ENCODE results near the gene ANTXR1.

Gene ANTXR1

GRCh38 chr2:69003731-69004130 is 9.2 kb upstream of the ANTXR1 start:
- DNase-seq (ENCODE audit: low read depth in 2 of 3, low spot score in 1 of 3) = no peak

DNA sequence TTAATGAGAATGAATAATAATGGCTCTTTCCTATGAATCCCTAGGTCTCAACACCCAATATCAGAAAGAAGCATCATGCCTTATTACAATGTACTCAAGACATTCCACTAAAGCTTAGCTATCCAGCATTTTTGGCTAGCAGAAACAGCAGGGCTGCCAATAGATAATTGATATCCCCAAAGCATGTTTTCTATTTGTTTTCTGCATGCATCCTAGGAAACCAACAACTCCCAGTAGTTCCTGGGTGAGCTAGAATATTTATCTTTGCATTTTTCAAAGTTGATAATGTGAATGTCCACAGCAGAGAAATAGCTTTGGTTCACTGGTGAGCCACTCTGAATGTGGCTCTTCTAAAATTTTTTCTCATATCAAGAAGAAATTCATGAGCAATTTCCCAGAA is 5.8 kb upstream of the ANTXR1 start:
- DNase-seq (ENCODE audit: low read depth in 2 of 3, low spot score in 1 of 3) = no peak

GRCh38 chr2:69007603-69008002 is 5.4 kb upstream of the ANTXR1 start:
- DNase-seq (ENCODE audit: low read depth in 2 of 3, low spot score in 1 of 3) = no peak

GRCh38 chr2:69010437-69011194 is 2.4 kb upstream of the ANTXR1 start:
- DNase-seq (ENCODE audit: low read depth in 2 of 3, low spot score in 1 of 3) = no peak

- no peak for DNase-seq (ENCODE audit: low read depth in 2 of 3, low spot score in 1 of 3)
Observed at GRCh38 chr2:69011611-69012157, 1.3 kb upstream of the ANTXR1 start.

DNA sequence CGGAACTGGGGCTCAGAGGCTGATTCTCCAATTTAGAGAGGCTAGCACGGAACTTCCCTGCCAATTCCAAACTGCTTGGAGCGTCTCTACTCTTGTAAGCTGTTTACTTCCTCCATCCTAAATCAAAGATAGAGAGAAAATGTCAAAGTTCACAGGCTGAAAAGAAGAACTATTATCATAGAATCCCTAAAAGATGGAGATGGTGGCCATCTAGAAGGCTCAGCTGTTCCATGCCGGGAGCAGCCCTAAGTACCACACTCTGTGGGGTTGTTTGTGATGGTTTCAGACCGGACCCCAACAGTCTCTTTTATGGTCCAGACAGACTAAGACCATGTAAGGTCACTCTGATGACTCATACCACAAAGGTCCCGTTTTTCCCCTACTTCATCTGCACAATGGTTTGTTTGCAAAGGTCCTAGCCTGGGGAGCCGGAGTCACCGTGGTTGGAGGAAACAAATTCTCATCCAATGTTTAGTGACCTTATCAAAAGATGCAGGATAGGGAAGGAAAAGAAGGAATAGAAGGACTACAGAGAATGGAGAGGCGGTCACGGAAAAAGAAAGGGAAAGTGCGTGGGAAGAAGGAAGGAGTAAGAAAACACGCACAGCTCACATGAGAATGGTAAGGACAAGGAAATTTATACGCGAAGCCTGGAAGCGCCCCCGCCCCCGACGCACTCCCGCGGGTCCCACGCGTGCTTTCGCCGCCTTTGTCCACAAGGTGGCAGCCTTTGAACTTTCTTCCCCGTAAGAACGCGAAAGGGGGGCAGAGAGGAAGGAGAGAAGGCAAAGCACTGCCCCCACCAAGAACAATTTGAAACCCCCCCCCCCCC is 453 bp upstream of the ANTXR1 start:
- peak in 2 of 3 donors; percentile 13 to 29 for DNase-seq (ENCODE audit: low read depth in 2 of 3, low spot score in 1 of 3)

DNA sequence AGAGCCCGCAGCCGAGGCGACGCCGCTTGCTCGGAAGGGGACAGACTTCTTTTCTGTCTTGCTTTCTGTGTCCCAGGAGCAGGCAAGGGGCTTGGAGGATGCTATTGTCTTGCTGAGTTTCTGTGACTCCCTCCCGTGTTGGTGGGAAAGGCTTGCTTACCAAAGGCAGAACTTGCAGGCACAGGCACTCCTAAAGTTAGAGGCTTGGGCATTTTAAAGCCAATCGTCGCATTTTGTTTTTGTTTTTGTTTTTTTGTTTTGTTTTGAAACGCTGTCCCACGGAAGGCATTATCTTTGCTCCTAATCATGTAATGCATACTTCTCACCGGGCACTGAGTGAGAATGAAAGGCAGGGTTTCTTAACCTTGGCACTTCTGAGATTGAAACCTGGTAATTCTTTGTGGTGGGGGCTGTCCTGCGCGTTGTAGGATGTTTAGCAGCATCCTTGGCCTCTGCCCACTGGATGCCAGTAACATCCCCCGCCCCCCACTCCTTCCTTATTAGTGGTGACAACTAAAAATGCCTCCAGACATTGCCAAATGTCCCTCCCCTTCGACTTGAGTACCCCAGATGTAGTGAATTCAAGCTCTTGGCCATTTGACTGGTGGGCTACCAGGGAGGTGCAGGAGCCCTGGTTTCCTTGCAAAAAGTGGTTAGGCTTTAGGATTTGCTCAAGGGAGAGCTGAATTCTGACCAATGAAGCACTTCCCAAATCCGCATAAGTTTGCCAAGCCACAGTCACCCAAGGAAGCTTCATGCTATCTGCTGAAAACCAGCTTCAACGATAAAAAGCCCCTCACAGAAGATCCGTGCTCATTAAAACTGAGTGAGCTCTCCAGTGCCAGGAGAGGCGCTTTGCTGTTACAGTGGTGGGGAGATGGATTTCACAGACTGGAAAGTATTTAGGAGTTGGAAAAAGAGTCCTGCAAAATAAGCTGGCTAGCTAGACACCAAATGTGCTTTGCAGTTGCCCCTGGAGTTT is 1.2 kb downstream of the ANTXR1 start:
- DNase-seq (ENCODE audit: low read depth in 2 of 3, low spot score in 1 of 3) = peak in 2 of 3 donors; percentile 3 to 6

- DNase-seq (ENCODE audit: low read depth in 2 of 3, low spot score in 1 of 3) = no peak
Observed at GRCh38 chr2:69017080-69017479, 4.1 kb downstream of the ANTXR1 start.

- DNase-seq (ENCODE audit: low read depth in 2 of 3, low spot score in 1 of 3) = no peak
Observed at GRCh38 chr2:69017835-69018234, 4.9 kb downstream of the ANTXR1 start.

DNA sequence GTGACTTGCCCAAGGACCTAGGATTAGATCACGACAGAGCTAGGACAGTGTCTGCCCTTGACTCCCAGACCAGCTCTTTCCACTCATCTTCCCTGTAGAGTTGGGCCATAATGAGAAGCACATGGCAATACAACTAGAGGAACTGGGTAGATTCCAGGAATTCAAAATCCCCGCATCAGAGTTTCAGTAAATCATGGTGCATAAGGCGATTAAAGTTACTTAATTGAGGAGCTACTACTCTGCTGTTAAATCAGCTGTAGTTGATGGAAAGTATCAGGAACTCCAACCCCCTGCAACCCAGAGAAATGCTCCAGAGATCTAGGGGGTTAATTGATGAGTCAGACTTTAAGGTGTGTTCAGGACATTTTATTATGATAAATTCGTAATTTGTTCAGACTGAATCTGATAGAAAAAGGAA is 5.7 kb downstream of the ANTXR1 start:
- no peak for DNase-seq (ENCODE audit: low read depth in 2 of 3, low spot score in 1 of 3)

DNA sequence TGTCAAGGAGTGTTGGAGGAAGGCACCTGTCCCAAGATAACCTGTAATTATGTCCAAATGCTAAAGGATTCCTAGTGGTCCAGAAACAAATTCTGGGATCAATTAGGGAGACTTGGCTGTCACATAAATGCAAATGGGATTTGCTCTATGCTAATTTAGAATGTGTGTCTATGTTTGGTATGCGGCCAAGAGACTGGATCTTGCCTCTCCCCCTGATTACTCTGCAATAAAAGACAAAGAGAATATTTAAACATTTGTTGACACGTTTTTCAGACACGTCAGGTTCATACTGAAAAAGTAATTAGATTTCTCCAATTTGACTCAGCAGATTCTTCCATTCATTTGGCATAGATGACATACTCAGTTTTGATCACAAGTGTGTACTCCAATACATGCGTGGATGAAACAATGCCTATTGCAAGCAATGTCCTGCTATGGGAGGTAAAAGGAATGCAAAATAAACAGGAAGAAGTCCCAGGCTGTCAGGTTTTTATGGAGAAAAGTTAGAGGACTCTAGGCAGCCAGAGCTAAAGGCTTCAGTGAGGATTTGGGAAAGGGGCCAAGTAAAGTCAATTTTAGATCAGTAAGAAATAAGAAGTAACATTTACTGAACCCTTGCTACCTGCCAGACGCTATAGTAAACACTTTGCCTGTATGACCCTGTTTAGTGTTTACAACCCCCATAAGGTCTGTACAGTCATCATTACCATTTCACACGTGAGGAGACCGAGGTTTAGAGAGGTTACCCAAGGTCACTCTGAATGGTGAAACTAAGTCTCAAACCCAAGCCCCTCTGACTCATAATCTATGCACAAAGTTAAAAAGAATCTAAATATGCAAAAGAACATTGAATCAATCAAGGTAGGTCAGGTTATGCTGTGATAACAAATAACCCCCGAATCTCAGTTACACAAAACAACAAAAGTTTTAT is 7.8 kb downstream of the ANTXR1 start:
- no peak for DNase-seq (ENCODE audit: low read depth in 2 of 3, low spot score in 1 of 3)

- DNase-seq (ENCODE audit: low read depth in 2 of 3, low spot score in 1 of 3) = no peak
Observed at GRCh38 chr2:69021727-69022126, 8.7 kb downstream of the ANTXR1 start.

GRCh38 chr2:69022548-69022947 is 9.6 kb downstream of the ANTXR1 start:
- no peak for DNase-seq (ENCODE audit: low read depth in 2 of 3, low spot score in 1 of 3)

DNA sequence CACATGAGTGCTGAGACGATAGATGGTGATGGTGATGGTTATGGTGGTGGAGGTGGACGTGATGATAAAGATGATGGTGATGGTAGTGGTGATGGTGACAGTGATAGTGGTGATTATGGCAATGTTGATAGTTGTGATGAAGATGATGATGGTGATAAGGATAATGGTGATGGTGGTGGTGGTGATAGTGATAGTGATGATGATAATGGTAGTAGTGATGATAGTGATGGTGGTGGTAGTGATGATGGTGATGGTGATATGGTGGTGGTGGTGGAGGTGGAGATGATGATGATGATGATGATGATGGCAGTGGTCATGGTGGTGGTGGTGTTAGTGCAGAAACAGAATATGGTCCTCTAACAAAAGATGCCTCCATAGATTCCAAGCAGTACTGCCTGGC is 10.3 kb downstream of the ANTXR1 start:
- DNase-seq (ENCODE audit: low read depth in 2 of 3, low spot score in 1 of 3) = no peak

GRCh38 chr2:69026026-69026425 is 13.0 kb downstream of the ANTXR1 start:
- peak in 2 of 3 donors; percentile 16 to 32 for DNase-seq (ENCODE audit: low read depth in 2 of 3, low spot score in 1 of 3)

DNA sequence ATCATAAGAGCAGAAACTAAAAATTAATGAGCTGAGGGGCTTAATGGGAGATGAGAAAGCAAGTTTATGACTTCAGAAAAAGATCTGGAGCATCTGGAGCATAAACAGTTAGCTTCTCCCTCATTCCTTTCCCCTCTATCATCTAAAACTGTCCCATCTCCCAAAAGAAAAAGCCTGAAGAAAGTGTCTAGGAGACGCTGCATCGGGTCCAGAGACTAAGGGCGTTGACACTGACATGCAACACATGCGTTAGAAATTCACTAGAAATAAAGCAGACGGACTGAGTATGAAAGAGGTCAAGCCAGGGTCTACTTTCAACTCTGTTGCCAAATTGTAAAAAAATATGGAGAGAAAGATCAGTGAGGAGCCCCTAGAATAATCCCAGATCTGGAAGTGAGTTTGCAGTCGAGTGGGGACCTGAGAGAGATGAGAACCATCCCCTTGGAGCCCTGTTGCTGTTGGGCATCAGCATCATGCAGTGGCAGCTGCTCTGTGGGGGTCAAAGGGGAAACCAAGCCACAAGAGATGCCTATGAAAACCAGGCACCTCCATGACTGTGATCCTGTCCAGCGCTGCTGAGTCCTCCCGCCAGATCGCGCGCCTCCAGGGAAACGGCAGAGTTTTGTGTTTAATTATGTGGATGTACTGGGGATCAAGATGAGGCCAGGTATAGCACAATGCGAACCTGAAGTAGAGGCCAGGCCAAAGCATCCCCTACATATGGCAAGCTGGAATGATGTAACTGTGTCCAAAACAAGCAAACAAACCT is 13.9 kb downstream of the ANTXR1 start:
- DNase-seq (ENCODE audit: low read depth in 2 of 3, low spot score in 1 of 3) = no peak

DNA sequence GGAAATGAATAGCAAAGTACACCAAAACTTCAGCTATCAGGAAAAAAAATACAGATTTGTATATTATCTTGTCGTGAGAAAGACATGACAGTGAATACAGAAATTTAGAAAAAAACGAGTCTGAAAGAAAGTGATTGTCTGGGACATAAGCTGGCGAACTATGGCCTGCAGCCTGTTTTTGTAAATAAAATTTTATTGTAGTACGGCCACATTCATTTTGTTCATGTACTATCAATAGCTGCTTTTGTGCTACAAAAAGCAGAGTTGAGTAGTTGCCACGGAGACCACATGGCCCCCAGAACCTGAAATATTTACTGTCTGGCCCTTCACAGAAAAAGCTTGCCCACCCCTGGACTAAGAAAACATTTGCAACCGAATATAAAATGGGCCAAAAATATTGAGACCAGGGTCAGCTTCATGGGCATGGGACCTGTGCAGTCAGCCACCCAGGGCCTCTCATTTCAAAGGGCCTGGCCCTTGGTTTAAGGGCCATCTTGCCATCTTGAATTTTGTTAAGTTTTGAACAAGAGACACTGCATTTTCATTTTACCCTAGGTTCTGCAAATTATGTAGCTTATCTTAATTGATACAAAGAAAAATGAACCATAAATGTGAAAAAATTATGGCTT is 17.9 kb downstream of the ANTXR1 start:
- no peak for DNase-seq (ENCODE audit: low read depth in 2 of 3, low spot score in 1 of 3)

GRCh38 chr2:69031466-69031865 is 18.5 kb downstream of the ANTXR1 start:
- no peak for DNase-seq (ENCODE audit: low read depth in 2 of 3, low spot score in 1 of 3)

DNA sequence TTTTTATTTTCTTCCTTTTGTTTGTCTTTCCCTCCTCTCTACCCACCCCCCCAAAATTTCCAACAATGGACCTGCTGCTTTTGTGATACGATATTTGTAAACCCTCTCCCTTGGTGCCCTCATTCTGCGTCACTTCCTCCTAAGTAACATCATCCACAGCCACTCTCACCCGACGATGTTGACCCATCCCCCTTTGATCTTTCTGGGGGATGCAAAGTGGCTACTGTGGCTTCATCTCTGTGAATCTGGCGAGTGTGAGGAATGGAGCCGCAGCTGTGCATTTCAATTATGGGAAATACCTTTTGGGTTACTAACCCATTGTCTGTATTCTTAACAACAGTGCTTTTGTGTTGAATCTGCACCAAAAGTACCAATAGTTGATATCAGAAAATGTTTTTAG is 19.4 kb downstream of the ANTXR1 start:
- no peak for DNase-seq (ENCODE audit: low read depth in 2 of 3, low spot score in 1 of 3)
